HG03342 (cell line): Measurements from ENCODE around the gene KCNJ4.

ENCODE experiments used
- ATAC-seq: cut with Tn5 transposase; IDR thresholded peaks from one replicate; pipeline ENCODE4 v1.9.1; 2021; ENCODE audit warnings: mild to moderate bottlenecking, moderate library complexity; ENCODE audit not compliant: unreplicated experiment

The KCNJ4 gene

GRCh38 chr22:38432264-38432663, 22.7 kb downstream of the KCNJ4 start:
- ATAC-seq: no peak

GRCh38 chr22:38431266-38432010, 23.6 kb downstream of the KCNJ4 start:
- ATAC-seq: no peak

- no peak for ATAC-seq
These were observed 25.4 kb downstream of the KCNJ4 start for GRCh38 chr22:38429499-38430068.

- no peak for ATAC-seq
These were observed 26.3 kb downstream of the KCNJ4 start for GRCh38 chr22:38428714-38429113.

GRCh38 chr22:38427940-38428339, 27.1 kb downstream of the KCNJ4 start:
- ATAC-seq: no peak

- ATAC-seq: no peak
These were observed 27.5 kb downstream of the KCNJ4 start for GRCh38 chr22:38427465-38427864.

- no peak for ATAC-seq
These were observed 28.4 kb downstream of the KCNJ4 start for GRCh38 chr22:38426628-38427027.

- no peak for ATAC-seq
These were observed 30.4 kb downstream of the KCNJ4 start for GRCh38 chr22:38424525-38425080.

GRCh38 chr22:38423512-38424503, 31.2 kb downstream of the KCNJ4 start:
- no peak for ATAC-seq

- ATAC-seq: no peak
These were observed 32.1 kb downstream of the KCNJ4 start for GRCh38 chr22:38422611-38423511.

- no peak for ATAC-seq
These were observed 34.3 kb downstream of the KCNJ4 start for GRCh38 chr22:38420734-38421133.

GRCh38 chr22:38419858-38420160, 35.2 kb downstream of the KCNJ4 start:
- ATAC-seq: no peak

- no peak for ATAC-seq
These were observed 35.7 kb downstream of the KCNJ4 start for GRCh38 chr22:38419121-38419857.

- ATAC-seq: no peak
These were observed 36.4 kb downstream of the KCNJ4 start for GRCh38 chr22:38418589-38418988.

GRCh38 chr22:38417252-38418060, 37.5 kb downstream of the KCNJ4 start:
- no peak for ATAC-seq

GRCh38 chr22:38416621-38417251, 38.3 kb downstream of the KCNJ4 start:
- no peak for ATAC-seq

GRCh38 chr22:38415561-38416321, 39.3 kb downstream of the KCNJ4 start:
- no peak for ATAC-seq

- ATAC-seq: no peak
These were observed 40.0 kb downstream of the KCNJ4 start for GRCh38 chr22:38415046-38415445.
